A673 (cell line): ENCODE results near the gene SRRM1. TPM values are rescaled to one million over a fixed set of nuclear protein-coding genes. Genes with fewer than 3 reads are reported as not detected.

Source experiments
- BruUV-seq: library from RNA; stranded (reverse); fragments of 400-500 nt; replicated peaks from 2 replicates; lab custom pipeline; 2021; lab: Mats Ljungman, UMichigan
- CTCF ChIA-PET: fragments of 300-600 bp; sonication (Branson Sonifier 250); formaldehyde crosslinking; loops from one replicate; lab custom pipeline; 2022; ENCODE audit warnings: antibody characterized with exemption; lab: Charles Lee
- POLR2A ChIA-PET: fragments of 300-600 bp; sonication (Branson Sonifier 250); formaldehyde crosslinking; loops from one replicate; lab custom pipeline; 2022; ENCODE audit warnings: antibody characterized with exemption; ENCODE audit not compliant: low non-redundant PET; lab: Charles Lee
- DNase-seq: peaks from one replicate; pipeline ENCODE4 v3.0.0-alpha.2; 2015; ENCODE audit warnings: low spot score
- H3K27ac ChIP-seq: fragments of 200-600 bp; sonication (generic); 2 replicates; pipeline ENCODE4 v1.5.1; 2016; ENCODE audit warnings: mixed run types, low read depth, mild to moderate bottlenecking, mixed read lengths, antibody characterized with exemption, low read length; ENCODE audit not compliant: poor library complexity, severe bottlenecking
- H3K27me3 ChIP-seq: fragments of 200-600 bp; sonication (generic); replicated peaks from 2 replicates; pipeline ENCODE4 v1.6.1; 2017; ENCODE audit warnings: mixed run types, low read depth, mild to moderate bottlenecking, mixed read lengths, antibody characterized with exemption, low read length; ENCODE audit not compliant: insufficient read depth, poor library complexity
- H3K36me3 ChIP-seq: fragments of 200-600 bp; sonication (generic); 2 replicates; pipeline ENCODE4 v1.6.1; 2016; ENCODE audit warnings: mixed run types, mild to moderate bottlenecking, mixed read lengths, antibody characterized with exemption, low read length; ENCODE audit not compliant: insufficient read depth, poor library complexity, severe bottlenecking
- H3K4me1 ChIP-seq: fragments of 200-600 bp; sonication (generic); 2 replicates; pipeline ENCODE4 v1.6.1; 2017; ENCODE audit warnings: mixed run types, mild to moderate bottlenecking, mixed read lengths, antibody characterized with exemption, low read length; ENCODE audit not compliant: insufficient read depth, poor library complexity, severe bottlenecking
- H3K4me3 ChIP-seq: fragments of 200-600 bp; sonication (generic); 2 replicates; pipeline ENCODE4 v1.5.1; 2016; ENCODE audit warnings: low read depth, mixed run types, mild to moderate bottlenecking, mixed read lengths, low read length; ENCODE audit not compliant: poor library complexity, severe bottlenecking
- H3K9me3 ChIP-seq: fragments of 200-600 bp; sonication (generic); 2 replicates; pipeline ENCODE4 v1.6.1; 2016; ENCODE audit warnings: mixed run types, low read depth, mild to moderate bottlenecking, mixed read lengths, antibody characterized with exemption, low read length; ENCODE audit not compliant: poor library complexity, severe bottlenecking
- CTCF ChIP-seq: fragments of 300-800, 200-600 bp; sonication (generic); conservative IDR thresholded peaks from 2 replicates; pipeline ENCODE4 v1.5.1; 2017; ENCODE audit warnings: low read depth, mild to moderate bottlenecking, antibody characterized with exemption, low read length, moderate library complexity, mixed read lengths
- EZH2 ChIP-seq: fragments of 200-600 bp; sonication (generic); IDR thresholded peaks from 2 replicates; pipeline ENCODE4 v1.6.1; 2017; ENCODE audit warnings: borderline replicate concordance, low read depth, mild to moderate bottlenecking, mixed read lengths, antibody characterized with exemption, low read length; ENCODE audit not compliant: poor library complexity, severe bottlenecking
- intact Hi-C: fragments of 100-400 bp; cut with micrococcal nuclease; formaldehyde crosslinking; loops from one replicate; pipeline ENCODE4 v1.10.0; 2022; ENCODE audit not compliant: unreplicated experiment
- total RNA-seq: library from RNA; stranded (reverse); gene quantifications from 2 replicates; pipeline ENCODE4 v1.2.3, GENCODE V29; 2021

Gene SRRM1
- total RNA-seq, 1 experiment from 2014 or later, result 185 TPM

GRCh38 chr1:24692351-24692980, 49.4 kb downstream of the SRRM1 start:
- POLR2A ChIA-PET, result no interaction called here
- no peak for DNase-seq
- Histone ChIP-seq H3K4me3 (no peak overlapping the region), H3K36me3 (no peaks in the 10 kb centered on the region), H3K4me1 (peaks cover 19% of the 10 kb centered on the region), H3K27me3 (no peaks in the 10 kb centered on the region), H3K27ac (no peak overlapping the region), H3K9me3 (no peaks in the 10 kb centered on the region)
- TF ChIP-seq CTCF, result no peak
- no peak for TF ChIP-seq EZH2
- intact Hi-C loops, result loop anchor here (5.0 kb wide), 1 partner anchor 55 kb away; the partner anchor contains the start of gene CLIC4
- BruUV-seq, result no TSS peak
- CTCF ChIA-PET, result no interaction called here

DNA sequence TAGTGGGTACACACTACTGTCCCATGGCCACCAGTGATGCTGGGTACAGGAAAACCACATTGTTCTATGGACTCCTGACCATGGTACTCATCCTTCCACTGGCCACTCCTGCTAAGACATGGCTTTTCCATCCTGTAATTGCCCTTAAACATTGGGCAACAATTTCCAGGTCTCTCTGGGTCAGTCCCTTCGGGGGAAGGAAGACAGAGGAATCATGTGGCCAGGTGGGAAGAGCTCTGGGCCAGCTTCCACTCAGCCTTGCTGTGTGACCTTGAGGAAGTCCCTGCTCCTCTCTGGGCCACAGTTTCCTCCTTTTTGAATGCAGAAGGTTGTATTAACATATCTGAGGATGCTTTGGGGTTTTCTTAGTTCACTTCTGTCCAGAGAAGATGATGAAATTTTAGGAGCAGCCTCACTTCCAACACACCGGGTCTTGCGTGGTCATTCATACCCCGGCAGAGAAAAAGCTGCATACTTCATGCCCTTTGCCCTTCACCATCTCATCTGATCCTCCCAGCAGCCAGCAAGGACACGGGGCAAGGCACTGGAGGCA, 50.8 kb downstream of the SRRM1 start:
- Histone ChIP-seq H3K4me3 (no peak overlapping the region), H3K36me3 (no peaks in the 10 kb centered on the region), H3K9me3 (no peaks in the 10 kb centered on the region), H3K27me3 (no peaks in the 10 kb centered on the region), H3K27ac (no peak overlapping the region), H3K4me1 (peaks cover 19% of the 10 kb centered on the region)
- TF ChIP-seq EZH2 (no peak), CTCF (no peak)
- POLR2A ChIA-PET, result no interaction called here
- intact Hi-C loops, result loop anchor here (5.0 kb wide), 1 partner anchor 53 kb away; the partner anchor contains the start of gene CLIC4
- DNase-seq, result no peak
- no TSS peak for BruUV-seq
- CTCF ChIA-PET, result interaction anchor here (1.3 kb wide), 1 partner anchor 137 kb away, joined by 4 read pairs; no protein-coding TSS in a partner anchor

DNA sequence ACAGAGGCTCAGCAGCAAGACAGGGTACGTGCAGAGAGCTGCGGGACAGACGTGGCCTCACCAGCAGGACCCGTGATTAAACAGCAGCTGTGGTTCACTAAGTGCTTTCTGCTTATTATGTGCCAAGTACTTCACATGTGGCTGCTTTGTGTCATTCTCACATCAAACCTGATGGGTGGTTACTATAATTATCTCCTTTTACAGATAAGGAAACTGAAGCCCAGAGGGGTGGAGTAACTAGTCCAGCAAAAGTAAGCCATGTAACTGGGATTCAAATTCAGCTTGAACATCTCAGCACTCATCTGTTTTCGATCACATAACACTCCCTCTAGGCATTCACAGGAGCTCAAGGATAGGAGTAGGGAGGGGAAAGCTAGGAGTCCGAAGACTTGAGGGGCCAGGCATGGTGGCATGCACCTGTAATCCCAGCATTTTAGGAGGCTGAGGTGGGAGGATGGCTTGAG, 51.3 kb downstream of the SRRM1 start:
- DNase-seq, result peak; percentile 81
- intact Hi-C loops, result loop anchor here (5.0 kb wide), 1 partner anchor 53 kb away; the partner anchor contains the start of gene CLIC4
- no peaks in the 10 kb centered on the region for H3K27me3 ChIP-seq
- BruUV-seq, result no TSS peak
- H3K27ac ChIP-seq, result no peak overlapping the region
- no peaks in the 10 kb centered on the region for H3K36me3 ChIP-seq
- H3K9me3 ChIP-seq, result no peaks in the 10 kb centered on the region
- no peak overlapping the region for H3K4me3 ChIP-seq
- ChIA-PET POLR2A (no interaction called here), CTCF (interaction anchor here (0.6 to 1.3 kb wide), 2 partner anchors 51 to 136 kb away, joined by 4 read pairs; partner anchors contain the start of gene CLIC4)
- H3K4me1 ChIP-seq, result peaks cover 19% of the 10 kb centered on the region
- no peak for TF ChIP-seq EZH2
- TF ChIP-seq CTCF, result no peak
